Immature natural killer cell (primary cell): ENCODE data around the gene NFYA. TPM values are rescaled to one million over a fixed set of nuclear protein-coding genes. Genes with fewer than 3 reads are reported as not detected.

Experiments used
- DNase-seq, 3 donors: peaks; one replicate each; pipeline ENCODE4 v3.0.0; 2022; ENCODE audit warnings: mixed read lengths in 1 of 3
- H3K27ac Mint-ChIP-seq, 6 donors: one replicate each; pipeline ENCODE4 v1.8.0; 2020; ENCODE audit warnings: mixed read lengths in 6 of 6, mild to moderate bottlenecking in 5 of 6, inconsistent platforms in 4 of 6, moderate library complexity in 3 of 6
- H3K27me3 Mint-ChIP-seq, 3 donors: one replicate each; pipeline ENCODE4 v1.8.0; 2020 to 2021; ENCODE audit warnings: low read depth in 3 of 3, mild to moderate bottlenecking in 3 of 3, mixed read lengths in 3 of 3, moderate library complexity in 3 of 3, inconsistent platforms in 1 of 3
- H3K36me3 Mint-ChIP-seq, 3 donors: one replicate each; pipeline ENCODE4 v1.8.0; 2020; ENCODE audit warnings: mixed read lengths in 3 of 3, inconsistent platforms in 2 of 3, mild to moderate bottlenecking in 2 of 3
- H3K4me1 Mint-ChIP-seq, 2 donors: one replicate each; pipeline ENCODE4 v1.8.0; 2020; ENCODE audit warnings: inconsistent platforms in 2 of 2, mild to moderate bottlenecking in 2 of 2, mixed read lengths in 2 of 2, moderate library complexity in 1 of 2
- H3K4me3 Mint-ChIP-seq, 5 donors: one replicate each; pipeline ENCODE4 v1.8.0; 2020; ENCODE audit warnings: mild to moderate bottlenecking in 5 of 5, mixed read lengths in 5 of 5, inconsistent platforms in 3 of 5, moderate library complexity in 3 of 5
- H3K9me3 Mint-ChIP-seq, 6 donors: one replicate each; pipeline ENCODE4 v1.8.0; 2020; ENCODE audit warnings: mild to moderate bottlenecking in 6 of 6, mixed read lengths in 6 of 6, inconsistent platforms in 4 of 6, moderate library complexity in 3 of 6
- polyA plus RNA-seq, 3 donors: library from polyadenylated mRNA; unstranded; fragments of 300-500 nt; fragmentation: Illumina TruSeq; gene quantifications; one replicate each; pipeline ENCODE4 v1.2.3, GENCODE V29; 2021

The NFYA gene
- polyA plus RNA-seq = 10 to 100 TPM; 12.4 to 21.7 (median 20.5) TPM

GRCh38 chr6:41072836-41073202 is at the start of gene NFYA:
NFYA (plus strand) TSS chr6:41072974; CDS start chr6:41079090, 6,116 bp downstream.
- Mint-ChIP-seq H3K27ac (peak within 1 kb of the TSS; percentile 97 to 100 (median 98)), H3K36me3 (peaks cover 0 to 6% (median 0%) of the 10 kb centered on the region in 3 donors)

GRCh38 chr6:41023114-41023513 is 49.7 kb upstream of the NFYA start:
- Mint-ChIP-seq H3K36me3 (peaks cover 0 to 5% (median 0%) of the 10 kb centered on the region in 3 donors), H3K4me1 (peaks cover 9 to 13% of the 10 kb centered on the region in 2 donors), H3K27ac (no peak overlapping the region), H3K4me3 (no peak overlapping the region), H3K9me3 (no peaks in the 10 kb centered on the region), H3K27me3 (peaks cover 1 to 3% (median 3%) of the 10 kb centered on the region in 3 donors)
- DNase-seq = no peak

More at GRCh38 chr6:41072836-41073202, at the start of gene NFYA:
- Mint-ChIP-seq H3K4me1 (peaks cover 37 to 57% of the 10 kb centered on the region in 2 donors), H3K4me3 (peak within 1 kb of the TSS; percentile 96 to 98 (median 98)), H3K9me3 (no peaks in the 10 kb centered on the region), H3K27me3 (peaks cover 14 to 20% (median 15%) of the 10 kb centered on the region in 3 donors)
- DNase-seq = no peak

GRCh38 chr6:41025966-41026530 is 46.7 kb upstream of the NFYA start:
- H3K4me3 Mint-ChIP-seq = peak overlapping the region in 1 of 5 donors; percentile 21
- peaks cover 21 to 25% of the 10 kb centered on the region in 2 donors for H3K4me1 Mint-ChIP-seq
- no peak for DNase-seq
- H3K9me3 Mint-ChIP-seq = no peaks in the 10 kb centered on the region
- H3K36me3 Mint-ChIP-seq = peaks cover 0 to 5% (median 0%) of the 10 kb centered on the region in 3 donors
- peak overlapping the region in 1 of 6 donors; percentile 53 for H3K27ac Mint-ChIP-seq
- peaks cover 0 to 3% (median 3%) of the 10 kb centered on the region in 3 donors for H3K27me3 Mint-ChIP-seq

- H3K27me3 Mint-ChIP-seq = peaks cover 0 to 6% (median 3%) of the 10 kb centered on the region in 3 donors
- H3K36me3 Mint-ChIP-seq = peaks cover 0 to 5% (median 0%) of the 10 kb centered on the region in 3 donors
- H3K9me3 Mint-ChIP-seq = no peaks in the 10 kb centered on the region
- H3K4me3 Mint-ChIP-seq = peak overlapping the region; percentile 71 to 87 (median 83)
- H3K4me1 Mint-ChIP-seq = peaks cover 22 to 25% of the 10 kb centered on the region in 2 donors
- peak overlapping the region; percentile 54 to 91 (median 84) for H3K27ac Mint-ChIP-seq
- no peak for DNase-seq
Observed at GRCh38 chr6:41027241-41027640, 45.5 kb upstream of the NFYA start.

- H3K4me3 Mint-ChIP-seq = peak overlapping the region; percentile 77 to 87 (median 83)
- peaks cover 0 to 5% (median 0%) of the 10 kb centered on the region in 3 donors for H3K36me3 Mint-ChIP-seq
- peak overlapping the region; percentile 54 to 91 (median 84) for H3K27ac Mint-ChIP-seq
- no peaks in the 10 kb centered on the region for H3K9me3 Mint-ChIP-seq
- peaks cover 22 to 25% of the 10 kb centered on the region in 2 donors for H3K4me1 Mint-ChIP-seq
- peaks cover 0 to 6% (median 5%) of the 10 kb centered on the region in 3 donors for H3K27me3 Mint-ChIP-seq
- DNase-seq = peak; percentile 72 to 77 (median 76)
Observed at GRCh38 chr6:41027799-41028560, 44.8 kb upstream of the NFYA start.

GRCh38 chr6:41028561-41029412 is 44.0 kb upstream of the NFYA start:
- Mint-ChIP-seq H3K27ac (peak overlapping the region; percentile 73 to 87 (median 84)), H3K4me1 (peaks cover 22 to 25% of the 10 kb centered on the region in 2 donors), H3K9me3 (no peaks in the 10 kb centered on the region), H3K4me3 (peak overlapping the region; percentile 77 to 87 (median 83)), H3K36me3 (peaks cover 0 to 3% (median 3%) of the 10 kb centered on the region in 3 donors), H3K27me3 (peaks cover 0 to 6% (median 5%) of the 10 kb centered on the region in 3 donors)
- peak in 2 of 3 donors; percentile 3 to 6 for DNase-seq

- no peaks in the 10 kb centered on the region for H3K9me3 Mint-ChIP-seq
- DNase-seq = no peak
- peak overlapping the region in 1 of 6 donors; percentile 12 for H3K27ac Mint-ChIP-seq
- H3K4me1 Mint-ChIP-seq = peaks cover 14 to 15% of the 10 kb centered on the region in 2 donors
- no peak overlapping the region for H3K4me3 Mint-ChIP-seq
- peaks cover 0 to 3% (median 0%) of the 10 kb centered on the region in 3 donors for H3K36me3 Mint-ChIP-seq
- H3K27me3 Mint-ChIP-seq = peaks cover 0 to 5% (median 3%) of the 10 kb centered on the region in 3 donors
Observed at GRCh38 chr6:41032830-41033229, 39.9 kb upstream of the NFYA start.

GRCh38 chr6:41033776-41034175 is 39.0 kb upstream of the NFYA start:
- H3K27ac Mint-ChIP-seq = no peak overlapping the region
- H3K4me3 Mint-ChIP-seq = no peak overlapping the region
- H3K36me3 Mint-ChIP-seq = peaks cover 0 to 3% (median 3%) of the 10 kb centered on the region in 3 donors
- peaks cover 0 to 5% (median 3%) of the 10 kb centered on the region in 3 donors for H3K27me3 Mint-ChIP-seq
- peaks cover 7 to 8% of the 10 kb centered on the region in 2 donors for H3K4me1 Mint-ChIP-seq
- H3K9me3 Mint-ChIP-seq = no peaks in the 10 kb centered on the region
- DNase-seq = no peak

GRCh38 chr6:41036186-41036585 is 36.6 kb upstream of the NFYA start:
- DNase-seq = no peak
- H3K27ac Mint-ChIP-seq = no peak overlapping the region
- H3K27me3 Mint-ChIP-seq = peaks cover 0 to 3% (median 2%) of the 10 kb centered on the region in 3 donors
- H3K9me3 Mint-ChIP-seq = no peaks in the 10 kb centered on the region
- peaks cover 0 to 3% (median 3%) of the 10 kb centered on the region in 3 donors for H3K36me3 Mint-ChIP-seq
- no peaks in the 10 kb centered on the region for H3K4me1 Mint-ChIP-seq
- H3K4me3 Mint-ChIP-seq = no peak overlapping the region

GRCh38 chr6:41036601-41037000 is 36.2 kb upstream of the NFYA start:
- no peak for DNase-seq
- Mint-ChIP-seq H3K4me3 (no peak overlapping the region), H3K36me3 (peaks cover 0 to 3% (median 3%) of the 10 kb centered on the region in 3 donors), H3K9me3 (no peaks in the 10 kb centered on the region), H3K27me3 (peaks cover 0 to 3% (median 0%) of the 10 kb centered on the region in 3 donors), H3K27ac (no peak overlapping the region), H3K4me1 (no peaks in the 10 kb centered on the region)

GRCh38 chr6:41037107-41037900 is 35.5 kb upstream of the NFYA start:
- H3K4me1 Mint-ChIP-seq = no peaks in the 10 kb centered on the region
- H3K9me3 Mint-ChIP-seq = no peaks in the 10 kb centered on the region
- H3K27ac Mint-ChIP-seq = no peak overlapping the region
- H3K4me3 Mint-ChIP-seq = no peak overlapping the region
- peaks cover 0 to 3% (median 0%) of the 10 kb centered on the region in 3 donors for H3K27me3 Mint-ChIP-seq
- DNase-seq = no peak
- peaks cover 0 to 8% (median 3%) of the 10 kb centered on the region in 3 donors for H3K36me3 Mint-ChIP-seq

- H3K27me3 Mint-ChIP-seq = peaks cover 0 to 2% (median 0%) of the 10 kb centered on the region in 3 donors
- no peaks in the 10 kb centered on the region for H3K4me1 Mint-ChIP-seq
- DNase-seq = no peak
- no peak overlapping the region for H3K4me3 Mint-ChIP-seq
- no peaks in the 10 kb centered on the region for H3K9me3 Mint-ChIP-seq
- peaks cover 0 to 8% (median 3%) of the 10 kb centered on the region in 3 donors for H3K36me3 Mint-ChIP-seq
- no peak overlapping the region for H3K27ac Mint-ChIP-seq
Observed at GRCh38 chr6:41038205-41038604, 34.6 kb upstream of the NFYA start.
